Measurements from ENCODE around the gene SGCD. TPM values are rescaled to one million over a fixed set of nuclear protein-coding genes. Genes with fewer than 3 reads are reported as not detected.

Gene SGCD
- total RNA-seq = not detected

DNA sequence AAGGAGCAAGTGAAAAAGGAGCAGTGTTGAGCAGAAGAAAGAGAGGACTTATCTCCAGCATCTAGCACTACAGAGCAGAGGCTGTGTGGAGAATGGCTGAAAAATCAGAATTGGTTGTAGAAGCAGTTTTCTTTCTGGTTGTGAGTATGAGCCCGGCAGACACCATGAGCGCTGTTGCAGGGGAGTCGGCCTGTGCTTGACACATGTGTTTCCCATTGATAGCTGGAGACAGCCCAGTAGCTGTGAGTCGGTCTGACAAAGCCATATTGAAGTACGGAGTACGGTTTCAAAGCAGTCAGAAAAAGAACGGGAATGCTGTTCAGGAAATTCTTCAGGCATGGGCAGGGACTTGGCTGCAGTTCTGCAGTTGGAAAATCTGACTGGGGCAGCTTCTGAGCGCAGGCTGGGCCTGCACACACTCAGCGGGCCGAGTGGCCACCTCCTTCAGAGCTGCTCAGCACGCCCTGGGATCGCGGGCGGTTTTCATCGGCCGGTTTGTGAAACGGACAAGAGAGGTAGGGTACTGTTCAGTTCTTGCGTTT is at the start of gene SGCD:
TSS of gene SGCD (plus strand) at position 447 of the 542 bp plus-strand sequence.
- TF ChIP-seq, protein P1, sequence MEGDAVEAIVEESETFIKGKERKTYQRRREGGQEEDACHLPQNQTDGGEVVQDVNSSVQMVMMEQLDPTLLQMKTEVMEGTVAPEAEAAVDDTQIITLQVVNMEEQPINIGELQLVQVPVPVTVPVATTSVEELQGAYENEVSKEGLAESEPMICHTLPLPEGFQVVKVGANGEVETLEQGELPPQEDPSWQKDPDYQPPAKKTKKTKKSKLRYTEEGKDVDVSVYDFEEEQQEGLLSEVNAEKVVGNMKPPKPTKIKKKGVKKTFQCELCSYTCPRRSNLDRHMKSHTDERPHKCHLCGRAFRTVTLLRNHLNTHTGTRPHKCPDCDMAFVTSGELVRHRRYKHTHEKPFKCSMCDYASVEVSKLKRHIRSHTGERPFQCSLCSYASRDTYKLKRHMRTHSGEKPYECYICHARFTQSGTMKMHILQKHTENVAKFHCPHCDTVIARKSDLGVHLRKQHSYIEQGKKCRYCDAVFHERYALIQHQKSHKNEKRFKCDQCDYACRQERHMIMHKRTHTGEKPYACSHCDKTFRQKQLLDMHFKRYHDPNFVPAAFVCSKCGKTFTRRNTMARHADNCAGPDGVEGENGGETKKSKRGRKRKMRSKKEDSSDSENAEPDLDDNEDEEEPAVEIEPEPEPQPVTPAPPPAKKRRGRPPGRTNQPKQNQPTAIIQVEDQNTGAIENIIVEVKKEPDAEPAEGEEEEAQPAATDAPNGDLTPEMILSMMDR (IDR thresholded peaks at IDR 0.05) = no peak
- intact Hi-C loops (cut with micrococcal nuclease) = no loop called here
- ChIA-PET POLR2A (interaction anchor here (0.6 kb wide), 1 partner anchor 14 kb away, joined by 3 read pairs; no protein-coding TSS in a partner anchor), CTCF (no interaction called here)
- no peaks in the 10 kb centered on the region for H3K4me1 Mint-ChIP-seq (ENCODE audit: low read depth)
- ATAC-seq (no peak), DNase-seq (no peak)
- H3K27me3 Mint-ChIP-seq = peaks cover 18% of the 10 kb centered on the region
- no peaks in the 10 kb centered on the region for H3K9me3 Mint-ChIP-seq
- no peak within 1 kb of the TSS for H3K4me3 Mint-ChIP-seq
- no peaks in the 10 kb centered on the region for H3K36me3 Mint-ChIP-seq (ENCODE audit: low read depth)
- no peak within 1 kb of the TSS for H3K27ac Mint-ChIP-seq

DNA sequence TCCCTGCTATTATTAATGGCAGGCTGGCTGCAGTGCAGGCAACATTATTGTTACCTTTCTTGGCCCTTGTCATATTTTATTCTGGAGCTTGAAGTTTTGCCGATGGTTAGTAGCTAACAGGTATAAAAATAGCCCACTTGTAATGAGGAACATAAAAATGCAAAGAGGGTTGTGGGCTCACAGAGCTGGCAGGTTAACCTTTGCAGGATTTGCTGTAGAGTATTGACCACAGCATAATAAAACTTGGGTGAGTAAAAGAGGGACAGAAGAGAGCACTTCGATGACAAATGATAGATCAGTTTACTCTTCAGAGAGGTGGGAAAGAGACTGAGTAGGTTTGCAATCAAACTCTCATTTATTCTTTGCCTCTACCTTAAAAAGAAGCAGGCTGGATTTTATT is 49.7 kb upstream of the SGCD start:
- no peaks in the 10 kb centered on the region for H3K36me3 Mint-ChIP-seq (ENCODE audit: low read depth)
- ChIA-PET CTCF (no interaction called here), POLR2A (no interaction called here)
- ATAC-seq (no peak), DNase-seq (no peak)
- no peak overlapping the region for H3K4me3 Mint-ChIP-seq
- H3K4me1 Mint-ChIP-seq (ENCODE audit: low read depth) = no peaks in the 10 kb centered on the region
- H3K9me3 Mint-ChIP-seq = no peaks in the 10 kb centered on the region
- no peak overlapping the region for H3K27ac Mint-ChIP-seq
- TF ChIP-seq, protein P1 (IDR thresholded peaks at IDR 0.05) = no peak
- intact Hi-C loops (cut with micrococcal nuclease) = no loop called here
- H3K27me3 Mint-ChIP-seq = peaks cover 5% of the 10 kb centered on the region

DNA sequence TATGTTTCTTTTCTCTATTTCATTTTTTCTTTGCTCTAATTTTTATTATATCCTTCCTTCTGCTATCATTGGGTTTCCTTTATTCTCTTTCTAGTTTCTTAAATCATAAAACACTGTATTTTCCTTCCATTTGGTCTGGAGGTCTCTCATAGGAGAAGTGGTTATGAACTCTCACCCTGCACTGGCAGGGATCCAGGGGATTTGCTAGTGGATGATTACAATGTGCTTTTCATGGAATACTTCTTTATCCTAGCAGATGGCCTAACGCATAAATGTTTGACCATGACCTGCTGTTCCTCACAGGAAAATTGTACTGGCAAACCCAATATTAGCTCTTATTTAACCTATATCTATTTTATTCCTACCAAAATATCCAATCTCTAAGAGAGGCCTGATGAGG is 31.5 kb upstream of the SGCD start:
- Mint-ChIP-seq H3K4me3 (no peak overlapping the region), H3K27ac (no peak overlapping the region), H3K36me3 (ENCODE audit: low read depth) (no peaks in the 10 kb centered on the region), H3K27me3 (no peaks in the 10 kb centered on the region), H3K9me3 (no peaks in the 10 kb centered on the region), H3K4me1 (ENCODE audit: low read depth) (no peaks in the 10 kb centered on the region)
- ATAC-seq (no peak), DNase-seq (no peak)
- TF ChIP-seq, protein P1 (IDR thresholded peaks at IDR 0.05) = no peak
- CTCF ChIA-PET = no interaction called here
- intact Hi-C loops (cut with micrococcal nuclease) = no loop called here
- POLR2A ChIA-PET = no interaction called here

DNA sequence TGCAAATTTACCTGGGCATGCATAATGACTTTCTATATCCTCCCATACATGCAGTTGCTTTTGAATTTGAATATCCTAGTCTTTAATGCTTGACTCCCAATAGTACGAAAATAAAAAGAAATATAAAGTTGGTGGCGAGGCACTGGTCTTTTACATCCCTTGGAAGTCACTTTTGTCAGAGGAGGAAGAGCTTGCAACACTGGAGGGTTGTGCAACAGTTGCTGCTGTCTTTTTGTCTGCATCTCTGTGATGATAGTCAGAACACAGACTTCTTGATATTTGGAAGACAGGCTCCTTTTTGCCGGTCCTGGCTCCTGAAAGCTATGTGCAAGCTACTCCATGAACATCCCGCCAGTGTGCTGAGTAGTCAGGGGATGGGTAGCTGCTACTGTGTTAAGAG is 16.8 kb upstream of the SGCD start:
- H3K4me3 Mint-ChIP-seq = no peak overlapping the region
- peaks cover 7% of the 10 kb centered on the region for H3K27me3 Mint-ChIP-seq
- no peak overlapping the region for H3K27ac Mint-ChIP-seq
- ATAC-seq = no peak
- no peak for DNase-seq
- H3K9me3 Mint-ChIP-seq = peaks cover 7% of the 10 kb centered on the region
- TF ChIP-seq, protein P1 (IDR thresholded peaks at IDR 0.05) = no peak
- intact Hi-C loops (cut with micrococcal nuclease) = no loop called here
- H3K36me3 Mint-ChIP-seq (ENCODE audit: low read depth) = no peaks in the 10 kb centered on the region
- POLR2A ChIA-PET = no interaction called here
- CTCF ChIA-PET = no interaction called here
- H3K4me1 Mint-ChIP-seq (ENCODE audit: low read depth) = no peaks in the 10 kb centered on the region

DNA sequence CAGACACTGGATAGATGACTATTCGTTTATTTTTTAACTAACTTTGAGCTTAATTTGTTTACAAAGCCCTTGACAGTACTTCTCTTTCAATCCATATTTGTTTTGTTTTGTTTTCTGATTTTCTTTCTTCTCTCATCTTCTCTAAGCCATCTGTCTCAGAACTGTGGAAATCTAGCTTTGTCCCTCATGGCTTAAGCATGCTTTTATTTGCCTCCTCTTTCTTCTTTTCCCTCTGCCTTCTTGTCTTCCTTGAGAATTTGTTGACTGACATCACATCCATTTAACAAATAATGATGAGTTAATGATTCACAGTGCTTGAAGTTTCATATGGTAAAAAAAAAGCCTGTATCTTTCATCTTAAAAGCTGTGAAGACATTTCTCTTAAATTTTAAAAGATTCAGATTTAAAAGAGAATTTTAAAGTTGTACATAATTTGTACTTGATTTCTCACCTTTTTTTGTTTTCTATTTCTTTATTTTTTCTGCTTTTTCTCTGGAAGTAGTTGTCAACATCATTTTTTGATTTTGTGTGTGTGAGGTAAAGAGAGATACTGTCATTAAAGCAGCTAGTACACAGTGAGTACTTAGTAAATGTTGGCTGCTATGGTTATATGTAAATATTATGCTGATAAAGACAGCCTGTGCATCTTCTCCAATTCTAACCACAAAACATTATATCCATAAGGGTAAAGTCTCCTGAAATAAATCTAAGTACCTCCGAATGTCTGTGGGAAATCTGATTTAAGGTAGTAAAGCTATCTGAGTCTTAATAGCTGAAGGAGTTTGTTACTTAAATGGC is 13.9 kb upstream of the SGCD start:
- no peak for ATAC-seq
- ChIA-PET POLR2A (interaction anchor here (0.6 kb wide), 1 partner anchor 14 kb away, joined by 3 read pairs; the partner anchor contains the start of gene SGCD), CTCF (no interaction called here)
- Mint-ChIP-seq H3K4me3 (no peak overlapping the region), H3K27me3 (peaks cover 9% of the 10 kb centered on the region), H3K27ac (no peak overlapping the region), H3K9me3 (no peaks in the 10 kb centered on the region), H3K4me1 (ENCODE audit: low read depth) (no peaks in the 10 kb centered on the region), H3K36me3 (ENCODE audit: low read depth) (no peaks in the 10 kb centered on the region)
- DNase-seq = no peak
- TF ChIP-seq, protein P1 (IDR thresholded peaks at IDR 0.05) = no peak
- intact Hi-C loops (cut with micrococcal nuclease) = no loop called here

Measured in activated CD8-positive, alpha-beta T cell treated with anti-CD3 and anti-CD28 coated beads for 36 hours (primary cell).